Endodermal cell (in vitro differentiated cells): ENCODE measurements around the gene SUPT6H. TPM values are rescaled to one million over a fixed set of nuclear protein-coding genes. Genes with fewer than 3 reads are reported as not detected.
"Not testable (repeated sequence)": the region's sequence is repeated elsewhere in the genome, so short reads cannot be mapped to it uniquely, and the experiment has no call there.

ENCODE experiments used
- DNase-seq: peaks from one replicate; pipeline ENCODE4 v3.0.0-alpha.2; 2017
- H3K27ac ChIP-seq: 2 replicates; pipeline ENCODE4 v1.5.1; 2013; ENCODE audit warnings: mild to moderate bottlenecking, low read depth, low read length, moderate library complexity
- H3K27me3 ChIP-seq: 2 replicates; pipeline ENCODE4 v1.6.1; 2013; ENCODE audit warnings: mild to moderate bottlenecking, low read length, moderate library complexity; ENCODE audit not compliant: insufficient read depth, control insufficient read depth, poor library complexity, severe bottlenecking
- H3K36me3 ChIP-seq: 2 replicates; pipeline ENCODE4 v1.7.0; 2013; ENCODE audit warnings: mild to moderate bottlenecking, low read length, moderate library complexity; ENCODE audit not compliant: control insufficient read depth, insufficient read depth
- H3K4me1 ChIP-seq: one replicate; pipeline ENCODE4 v1.7.0; 2013; ENCODE audit warnings: low read length; ENCODE audit not compliant: control insufficient read depth, insufficient read depth
- H3K4me3 ChIP-seq: 2 replicates; pipeline ENCODE4 v1.5.1; 2013; ENCODE audit warnings: mild to moderate bottlenecking, low read length, moderate library complexity
- H3K9ac ChIP-seq: 2 replicates; pipeline ENCODE4 v1.6.1; 2013; ENCODE audit warnings: mild to moderate bottlenecking, low read length, moderate library complexity; ENCODE audit not compliant: poor library complexity, severe bottlenecking; ENCODE audit errors: extremely low read depth
- H3K9me3 ChIP-seq: 2 replicates; pipeline ENCODE4 v1.6.1; 2013; ENCODE audit warnings: mild to moderate bottlenecking, low read length, moderate library complexity; ENCODE audit not compliant: control insufficient read depth
- H3K27ac Mint-ChIP-seq: 2 replicates; pipeline ENCODE4 v1.8.0; 2020; ENCODE audit warnings: mixed read lengths
- H3K27me3 Mint-ChIP-seq: 2 replicates; pipeline ENCODE4 v1.8.0; 2021; ENCODE audit warnings: mild to moderate bottlenecking, mixed read lengths; ENCODE audit not compliant: insufficient read depth
- H3K36me3 Mint-ChIP-seq: 2 replicates; pipeline ENCODE4 v1.8.0; 2020; ENCODE audit warnings: low read depth, mixed read lengths
- H3K4me1 Mint-ChIP-seq: 2 replicates; pipeline ENCODE4 v1.8.0; 2020; ENCODE audit warnings: mixed read lengths
- H3K4me3 Mint-ChIP-seq: 2 replicates; pipeline ENCODE4 v1.8.0; 2020; ENCODE audit warnings: mild to moderate bottlenecking, moderate library complexity, mixed read lengths
- H3K9me3 Mint-ChIP-seq: 2 replicates; pipeline ENCODE4 v1.8.0; 2020; ENCODE audit warnings: mild to moderate bottlenecking, mixed read lengths
- WGBS, 2 experiments: methylation state at CpG; one replicate each; pipeline versions ENCODE4 v1.1.5 to v1.1.7; 2013; ENCODE audit warnings: missing lambda C conversion rate in 2 of 2, mixed read lengths in 1 of 2; ENCODE audit not compliant: insufficient coverage in 1 of 2, insufficient read length in 1 of 2; 5-methylcytosine and 5-hydroxymethylcytosine counted together
- total RNA-seq, 2 donors: library from RNA; stranded (reverse); fragmentation: NEBNext Ultra II Directional in 1 of 2; extraction: Animal tissue kit (Norgen Biotek cat#: 25700) in 1 of 2; gene quantifications; 2 replicates in 1 of 2; 3 replicates in 1 of 2; pipeline ENCODE4 v1.2.1, GENCODE V29; 2021
- TF ChIP-seq, protein P1 (sequence below): fragments of 200-600 bp; sonication (generic); conservative IDR thresholded peaks from 2 replicates; pipeline ENCODE4 v1.5.0; 2021; ENCODE audit warnings: antibody characterized with exemption, mild to moderate bottlenecking

The SUPT6H gene
- total RNA-seq, 2 donors from 2014 or later, result 54.4 to 72.1 TPM

DNA sequence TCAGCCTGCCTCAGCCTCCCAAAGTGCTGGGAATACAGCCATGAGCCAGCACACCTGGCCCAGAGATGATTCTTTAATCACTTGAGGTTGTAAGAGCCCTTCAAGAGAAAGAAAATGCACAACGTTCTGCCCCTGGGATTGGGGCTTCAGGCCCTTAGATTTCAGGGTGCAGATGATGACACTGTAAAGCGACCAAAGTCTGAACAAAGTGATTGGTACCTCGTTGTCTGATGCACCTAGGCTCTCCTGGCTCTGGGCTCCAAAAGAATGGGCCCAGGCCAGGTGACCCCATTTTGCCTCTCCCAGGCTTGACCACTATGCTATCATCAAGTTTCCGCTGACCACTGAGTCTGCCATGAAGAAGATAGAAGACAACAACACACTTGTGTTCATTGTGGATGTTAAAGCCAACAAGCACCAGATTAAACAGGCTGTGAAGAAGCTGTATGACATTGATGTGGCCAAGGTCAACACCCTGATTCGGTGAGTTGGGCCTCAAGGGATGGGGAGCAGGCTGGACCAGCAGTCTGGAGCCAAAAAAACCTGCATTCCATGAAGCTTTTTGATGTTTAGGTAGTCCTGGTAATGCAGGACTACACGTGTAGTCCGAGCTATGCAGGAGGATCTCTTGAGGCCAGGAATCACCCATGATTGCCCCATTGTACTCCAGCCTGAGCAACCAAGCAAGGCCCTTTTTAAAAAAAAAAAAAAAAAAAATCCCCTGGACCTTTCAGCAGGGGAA lies 60.6 kb downstream of the SUPT6H start:
- Histone ChIP-seq H3K9me3 (no peaks in the 10 kb centered on the region), H3K27me3 (no peaks in the 10 kb centered on the region), H3K4me3 (peak overlapping the region; percentile 94), H3K27ac (peak overlapping the region; percentile 16), H3K4me1 (peaks cover 6% of the 10 kb centered on the region), H3K9ac (no peak overlapping the region), H3K36me3 (peaks cover 42% of the 10 kb centered on the region)
- TF ChIP-seq, protein P1, sequence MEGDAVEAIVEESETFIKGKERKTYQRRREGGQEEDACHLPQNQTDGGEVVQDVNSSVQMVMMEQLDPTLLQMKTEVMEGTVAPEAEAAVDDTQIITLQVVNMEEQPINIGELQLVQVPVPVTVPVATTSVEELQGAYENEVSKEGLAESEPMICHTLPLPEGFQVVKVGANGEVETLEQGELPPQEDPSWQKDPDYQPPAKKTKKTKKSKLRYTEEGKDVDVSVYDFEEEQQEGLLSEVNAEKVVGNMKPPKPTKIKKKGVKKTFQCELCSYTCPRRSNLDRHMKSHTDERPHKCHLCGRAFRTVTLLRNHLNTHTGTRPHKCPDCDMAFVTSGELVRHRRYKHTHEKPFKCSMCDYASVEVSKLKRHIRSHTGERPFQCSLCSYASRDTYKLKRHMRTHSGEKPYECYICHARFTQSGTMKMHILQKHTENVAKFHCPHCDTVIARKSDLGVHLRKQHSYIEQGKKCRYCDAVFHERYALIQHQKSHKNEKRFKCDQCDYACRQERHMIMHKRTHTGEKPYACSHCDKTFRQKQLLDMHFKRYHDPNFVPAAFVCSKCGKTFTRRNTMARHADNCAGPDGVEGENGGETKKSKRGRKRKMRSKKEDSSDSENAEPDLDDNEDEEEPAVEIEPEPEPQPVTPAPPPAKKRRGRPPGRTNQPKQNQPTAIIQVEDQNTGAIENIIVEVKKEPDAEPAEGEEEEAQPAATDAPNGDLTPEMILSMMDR, result no peak
- WGBS, 2 experiments, result 87 to 93% methylated on average over 4 to 7 of the region's 7 CpGs
- Mint-ChIP-seq H3K4me1 (peaks cover 42% of the 10 kb centered on the region), H3K27me3 (no peaks in the 10 kb centered on the region), H3K4me3 (peak overlapping the region; percentile 99), H3K9me3 (no peaks in the 10 kb centered on the region), H3K27ac (peak overlapping the region; percentile 78), H3K36me3 (peaks cover 47% of the 10 kb centered on the region)
- DNase-seq, result no peak

DNA sequence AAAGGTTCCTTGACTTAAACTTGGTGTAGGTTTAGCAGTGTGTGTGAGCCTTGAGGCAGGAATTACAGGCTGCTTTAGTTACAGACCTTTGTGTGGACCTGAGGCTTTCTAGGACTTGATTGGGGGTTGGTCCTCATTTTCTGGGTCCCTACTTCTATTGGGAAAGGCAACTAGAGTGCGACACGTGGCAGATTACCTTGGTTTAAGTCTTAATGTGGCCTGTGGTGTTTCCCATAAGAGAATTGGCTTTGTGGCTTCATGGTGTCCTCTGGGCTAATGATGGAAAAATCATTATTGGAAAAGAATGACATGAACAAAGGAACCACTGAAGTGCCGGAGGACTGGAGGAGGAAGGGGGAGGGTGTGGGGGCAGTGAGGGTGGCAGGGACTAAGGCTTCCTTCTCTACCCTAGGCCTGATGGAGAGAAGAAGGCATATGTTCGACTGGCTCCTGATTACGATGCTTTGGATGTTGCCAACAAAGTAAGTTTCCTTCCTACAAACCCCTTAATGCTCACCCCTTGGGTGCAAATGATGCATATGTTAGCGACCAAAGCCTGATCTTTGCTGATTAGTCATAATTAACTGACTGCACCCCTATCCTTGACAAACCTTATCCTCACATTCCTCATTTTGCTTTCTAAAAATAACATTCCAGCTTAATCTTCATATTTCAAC lies 61.3 kb downstream of the SUPT6H start:
- Histone ChIP-seq H3K4me1 (peaks cover 6% of the 10 kb centered on the region), H3K9ac (no peak overlapping the region), H3K36me3 (peaks cover 42% of the 10 kb centered on the region), H3K27ac (no peak overlapping the region), H3K4me3 (peak overlapping the region; percentile 94), H3K27me3 (no peaks in the 10 kb centered on the region), H3K9me3 (no peaks in the 10 kb centered on the region)
- TF ChIP-seq, protein P1, result no peak
- Mint-ChIP-seq H3K4me3 (peak overlapping the region; percentile 89), H3K4me1 (peaks cover 40% of the 10 kb centered on the region), H3K27ac (peak overlapping the region; percentile 79), H3K9me3 (no peaks in the 10 kb centered on the region), H3K36me3 (peaks cover 47% of the 10 kb centered on the region), H3K27me3 (no peaks in the 10 kb centered on the region)
- no peak for DNase-seq
- WGBS, 2 experiments, result 93 to 95% methylated on average over 4 to 6 of the region's 6 CpGs

DNA sequence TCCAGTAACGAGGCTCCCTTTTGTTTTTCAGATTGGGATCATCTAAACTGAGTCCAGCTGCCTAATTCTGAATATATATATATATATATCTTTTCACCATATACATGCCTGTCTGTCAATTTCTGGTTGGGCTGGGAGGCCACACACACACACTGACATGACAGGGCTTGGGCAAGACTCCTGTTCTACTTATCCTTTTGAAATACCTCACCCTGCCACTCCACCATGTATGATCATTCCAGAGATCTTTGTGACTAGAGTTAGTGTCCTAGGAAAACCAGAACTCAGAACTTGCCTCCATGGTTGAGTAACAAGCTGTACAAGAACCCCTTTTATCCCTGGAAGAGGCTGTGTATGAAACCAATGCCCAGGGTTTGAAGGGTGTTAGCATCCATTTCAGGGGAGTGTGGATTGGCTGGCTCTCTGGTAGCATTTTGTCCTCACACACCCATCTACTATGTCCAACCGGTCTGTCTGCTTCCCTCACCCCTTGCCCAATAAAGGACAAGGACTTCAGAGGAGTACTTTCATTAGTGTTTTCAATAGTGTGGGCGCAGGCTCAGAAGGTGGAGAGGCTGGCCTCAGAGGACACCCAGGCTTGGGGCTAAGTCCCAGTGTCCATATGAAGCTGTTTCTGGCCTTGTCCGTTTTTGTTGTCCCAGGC lies 62.0 kb downstream of the SUPT6H start:
- H3K4me3 ChIP-seq, result peak overlapping the region; percentile 82
- H3K9ac ChIP-seq, result not testable (repeated sequence)
- peaks cover 47% of the 10 kb centered on the region for H3K36me3 Mint-ChIP-seq

More for the DNA sequence above, 62.0 kb downstream of the SUPT6H start:
- not testable (repeated sequence) for DNase-seq, H3K27me3 Mint-ChIP-seq, H3K27me3 ChIP-seq, H3K27ac ChIP-seq, H3K4me1 ChIP-seq, H3K9me3 ChIP-seq, H3K9me3 Mint-ChIP-seq
- H3K27ac Mint-ChIP-seq, result peak overlapping the region; percentile 99
- 84 to 93% methylated on average over 2 to 4 of the region's 4 CpGs for WGBS, 2 experiments
- peaks cover 42% of the 10 kb centered on the region for H3K36me3 ChIP-seq
- H3K4me1 Mint-ChIP-seq, result peaks cover 37% of the 10 kb centered on the region
- peak overlapping the region; percentile 89 for H3K4me3 Mint-ChIP-seq
